ENCODE results near the gene RNU5B-1.

DNA sequence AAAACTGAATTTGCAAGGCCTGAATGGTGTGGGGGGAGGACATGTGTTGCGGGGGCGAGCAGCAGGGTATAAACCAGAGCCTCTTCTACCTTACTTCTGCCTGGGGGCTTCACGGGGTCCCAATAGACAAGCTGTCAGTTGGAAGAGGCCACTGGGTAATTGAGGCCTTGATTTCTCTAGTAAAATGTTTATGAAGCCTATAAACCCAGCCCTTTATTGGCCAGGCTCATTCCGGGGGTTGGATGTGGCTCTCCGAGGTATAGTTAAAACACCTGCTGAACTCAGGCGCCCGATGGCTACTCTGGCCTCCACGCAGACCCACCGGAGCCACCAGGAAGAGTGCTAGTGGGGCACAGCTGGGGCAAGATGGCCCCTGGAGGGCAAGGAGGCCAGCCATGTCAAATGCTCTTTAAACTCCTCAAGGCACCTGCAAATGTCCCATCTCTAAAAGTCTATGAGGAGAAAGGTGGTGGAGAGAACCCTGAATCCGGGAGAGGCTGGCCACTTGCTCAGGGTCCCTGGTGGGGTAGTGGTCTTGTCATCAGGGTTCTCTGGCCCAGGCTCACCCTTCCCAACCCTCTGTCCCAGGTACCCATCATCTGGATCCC is 39.0 kb downstream of the RNU5B-1 start:
- TF ChIP-seq, protein P1, sequence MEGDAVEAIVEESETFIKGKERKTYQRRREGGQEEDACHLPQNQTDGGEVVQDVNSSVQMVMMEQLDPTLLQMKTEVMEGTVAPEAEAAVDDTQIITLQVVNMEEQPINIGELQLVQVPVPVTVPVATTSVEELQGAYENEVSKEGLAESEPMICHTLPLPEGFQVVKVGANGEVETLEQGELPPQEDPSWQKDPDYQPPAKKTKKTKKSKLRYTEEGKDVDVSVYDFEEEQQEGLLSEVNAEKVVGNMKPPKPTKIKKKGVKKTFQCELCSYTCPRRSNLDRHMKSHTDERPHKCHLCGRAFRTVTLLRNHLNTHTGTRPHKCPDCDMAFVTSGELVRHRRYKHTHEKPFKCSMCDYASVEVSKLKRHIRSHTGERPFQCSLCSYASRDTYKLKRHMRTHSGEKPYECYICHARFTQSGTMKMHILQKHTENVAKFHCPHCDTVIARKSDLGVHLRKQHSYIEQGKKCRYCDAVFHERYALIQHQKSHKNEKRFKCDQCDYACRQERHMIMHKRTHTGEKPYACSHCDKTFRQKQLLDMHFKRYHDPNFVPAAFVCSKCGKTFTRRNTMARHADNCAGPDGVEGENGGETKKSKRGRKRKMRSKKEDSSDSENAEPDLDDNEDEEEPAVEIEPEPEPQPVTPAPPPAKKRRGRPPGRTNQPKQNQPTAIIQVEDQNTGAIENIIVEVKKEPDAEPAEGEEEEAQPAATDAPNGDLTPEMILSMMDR (IDR thresholded peaks at IDR 0.05) = no peak
- TF ChIP-seq POLR2A (IDR thresholded peaks at IDR 0.05) = no peak
